NB4 (cell line): ENCODE measurements around the gene METRNL.
"Not testable (repeated sequence)": the region's sequence is repeated elsewhere in the genome, so short reads cannot be mapped to it uniquely, and the experiment has no call there.

Experiments
- DNase-seq: peaks from one replicate; pipeline ENCODE4 v3.0.0; 2010; ENCODE audit warnings: low read depth
- H3K4me3 ChIP-seq: one replicate; pipeline ENCODE4 v1.5.1; 2011; ENCODE audit warnings: mild to moderate bottlenecking, low read depth, low read length, moderate library complexity
- MAX ChIP-seq: IDR thresholded peaks from 2 replicates; pipeline ENCODE4 v1.6.1; 2011; ENCODE audit warnings: low read depth, low read length
- MYC ChIP-seq: IDR thresholded peaks from 2 replicates; pipeline ENCODE4 v1.6.1; 2011; ENCODE audit warnings: low read depth, low read length
- POLR2A ChIP-seq: IDR thresholded peaks from 2 replicates; pipeline ENCODE4 v1.6.1; 2011; ENCODE audit warnings: mild to moderate bottlenecking; ENCODE audit not compliant: insufficient read length; ENCODE audit errors: extremely low read depth
- TF ChIP-seq, protein P1 (sequence below): IDR thresholded peaks from one replicate; pipeline ENCODE4 v1.5.1; 2012; ENCODE audit warnings: low read depth, low read length

Gene METRNL, protein sequence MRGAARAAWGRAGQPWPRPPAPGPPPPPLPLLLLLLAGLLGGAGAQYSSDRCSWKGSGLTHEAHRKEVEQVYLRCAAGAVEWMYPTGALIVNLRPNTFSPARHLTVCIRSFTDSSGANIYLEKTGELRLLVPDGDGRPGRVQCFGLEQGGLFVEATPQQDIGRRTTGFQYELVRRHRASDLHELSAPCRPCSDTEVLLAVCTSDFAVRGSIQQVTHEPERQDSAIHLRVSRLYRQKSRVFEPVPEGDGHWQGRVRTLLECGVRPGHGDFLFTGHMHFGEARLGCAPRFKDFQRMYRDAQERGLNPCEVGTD

GRCh38 chr17:83079352-83079747 is at the start of gene METRNL:
Gene METRNL, plus strand, starts transcription at chr17:83079609. Its CDS starts 207 bp downstream, at chr17:83079816.
- DNase-seq, result peak; percentile 69
- peak; percentile 72 for TF ChIP-seq POLR2A
- TF ChIP-seq MYC, result no peak
- no peak within 1 kb of the TSS for H3K4me3 ChIP-seq

GRCh38 chr17:83030432-83030831 is 49.0 kb upstream of the METRNL start:
- TF ChIP-seq, protein P1, sequence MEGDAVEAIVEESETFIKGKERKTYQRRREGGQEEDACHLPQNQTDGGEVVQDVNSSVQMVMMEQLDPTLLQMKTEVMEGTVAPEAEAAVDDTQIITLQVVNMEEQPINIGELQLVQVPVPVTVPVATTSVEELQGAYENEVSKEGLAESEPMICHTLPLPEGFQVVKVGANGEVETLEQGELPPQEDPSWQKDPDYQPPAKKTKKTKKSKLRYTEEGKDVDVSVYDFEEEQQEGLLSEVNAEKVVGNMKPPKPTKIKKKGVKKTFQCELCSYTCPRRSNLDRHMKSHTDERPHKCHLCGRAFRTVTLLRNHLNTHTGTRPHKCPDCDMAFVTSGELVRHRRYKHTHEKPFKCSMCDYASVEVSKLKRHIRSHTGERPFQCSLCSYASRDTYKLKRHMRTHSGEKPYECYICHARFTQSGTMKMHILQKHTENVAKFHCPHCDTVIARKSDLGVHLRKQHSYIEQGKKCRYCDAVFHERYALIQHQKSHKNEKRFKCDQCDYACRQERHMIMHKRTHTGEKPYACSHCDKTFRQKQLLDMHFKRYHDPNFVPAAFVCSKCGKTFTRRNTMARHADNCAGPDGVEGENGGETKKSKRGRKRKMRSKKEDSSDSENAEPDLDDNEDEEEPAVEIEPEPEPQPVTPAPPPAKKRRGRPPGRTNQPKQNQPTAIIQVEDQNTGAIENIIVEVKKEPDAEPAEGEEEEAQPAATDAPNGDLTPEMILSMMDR, result no peak
- no peak for TF ChIP-seq MAX
- no peak for TF ChIP-seq POLR2A
- no peak for TF ChIP-seq MYC
- no peak for DNase-seq
- H3K4me3 ChIP-seq, result no peak overlapping the region

DNA sequence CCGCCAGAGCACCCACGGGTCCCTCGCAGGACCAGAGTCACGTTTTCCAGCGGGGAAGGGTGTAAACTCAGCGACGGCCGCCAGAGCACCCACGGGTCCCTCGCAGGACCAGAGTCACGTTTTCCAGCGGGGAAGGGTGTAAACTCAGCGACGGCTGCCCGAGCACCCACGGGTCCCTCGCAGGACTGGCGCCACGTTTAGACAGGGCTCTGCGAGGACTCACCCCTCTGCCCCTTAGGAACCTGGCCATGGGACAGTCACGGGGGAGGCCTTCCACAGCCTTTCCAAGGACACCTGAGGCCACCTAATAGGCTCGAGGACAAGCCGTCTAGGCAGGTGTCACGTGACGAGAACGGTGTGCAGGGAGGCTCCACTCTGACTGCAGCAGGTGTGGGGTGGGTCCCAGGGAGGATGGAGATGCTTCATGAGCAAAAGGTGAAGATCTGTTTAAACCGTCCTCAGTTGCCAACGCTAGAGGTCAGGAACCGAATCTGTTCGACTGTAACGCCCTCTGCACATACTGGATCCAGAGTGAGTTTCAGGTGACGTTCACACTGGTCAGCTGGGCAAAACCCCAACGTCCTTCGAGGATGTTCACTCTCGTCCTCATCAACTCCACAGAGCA is 48.0 kb upstream of the METRNL start:
- no peak overlapping the region for H3K4me3 ChIP-seq
- no peak for DNase-seq
- TF ChIP-seq MAX, result no peak
- no peak for TF ChIP-seq MYC
- no peak for TF ChIP-seq POLR2A
- TF ChIP-seq, protein P1, result no peak

GRCh38 chr17:83031946-83032451 is 47.4 kb upstream of the METRNL start:
- not testable (repeated sequence) for H3K4me3 ChIP-seq, DNase-seq

- no peak overlapping the region for H3K4me3 ChIP-seq
- DNase-seq, result no peak
Observed at GRCh38 chr17:83032781-83033180, 46.6 kb upstream of the METRNL start.

DNA sequence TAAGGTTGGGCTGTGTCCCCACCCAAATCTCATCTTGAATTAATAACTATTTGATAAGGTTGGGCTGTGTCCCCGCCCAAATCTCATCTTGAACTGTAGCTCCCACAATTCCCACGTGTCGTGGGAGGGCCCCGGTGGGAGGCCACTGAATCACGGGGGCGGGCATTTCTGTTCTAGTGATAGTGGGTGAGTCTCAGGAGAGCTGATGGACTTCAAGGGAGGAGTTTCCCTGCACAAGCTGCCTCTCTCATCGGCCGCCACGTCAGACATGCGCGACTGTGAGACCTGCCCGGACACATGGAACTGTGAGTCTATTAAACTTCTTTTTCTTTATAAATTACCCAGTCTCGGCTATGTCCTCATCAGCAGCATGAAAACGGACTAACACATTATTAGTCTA is 44.9 kb upstream of the METRNL start:
- DNase-seq, result no peak
- no peak for TF ChIP-seq MYC
- TF ChIP-seq POLR2A, result no peak
- TF ChIP-seq MAX, result no peak
- TF ChIP-seq, protein P1, result no peak
- H3K4me3 ChIP-seq, result no peak overlapping the region

More at GRCh38 chr17:83032781-83033180, 46.6 kb upstream of the METRNL start:
- no peak for TF ChIP-seq POLR2A
- TF ChIP-seq, protein P1, result no peak
- TF ChIP-seq MYC, result no peak
- TF ChIP-seq MAX, result no peak
